CD4-positive, alpha-beta T cell (primary cell): ENCODE results near the gene SNCAIP. TPM values are rescaled to one million over a fixed set of nuclear protein-coding genes. Genes with fewer than 3 reads are reported as not detected.

ENCODE experiments used
- ATAC-seq: fragments of 200-7000 bp; cut with Tn5 transposase; one replicate; pipeline ENCODE4 v1.10.0; 2022; ENCODE audit warnings: mild to moderate bottlenecking; ENCODE audit not compliant: poor library complexity
- CTCF ChIA-PET: fragments of 350-600 bp; sonication (Branson Sonifier 250); formaldehyde crosslinking; loops from one replicate; lab custom pipeline; 2021; ENCODE audit warnings: antibody characterized with exemption, inconsistent platforms; lab: Charles Lee
- POLR2A ChIA-PET: fragments of 350-600 bp; sonication (Branson Sonifier 250); formaldehyde crosslinking; loops from one replicate; lab custom pipeline; 2021; ENCODE audit warnings: antibody characterized with exemption, inconsistent platforms; lab: Charles Lee
- DNase-seq, 14 experiments: peaks; one replicate each; pipeline ENCODE4 v3.0.0-alpha.2; 2013 to 2020; ENCODE audit warnings: mixed read lengths in 2 of 14
- H3K27ac ChIP-seq, 2 donors: one replicate each; pipeline versions ENCODE4 v1.5.1 to v1.7.0; 2013; ENCODE audit warnings: low read length in 2 of 2, low read depth in 1 of 2, mild to moderate bottlenecking in 1 of 2
- H3K27me3 ChIP-seq, 2 experiments: 1 replicate in 1 of 2; 2 replicates in 1 of 2; pipeline versions ENCODE4 v1.6.1 to v1.7.0; 2013; ENCODE audit warnings: low read length in 2 of 2, control low read depth in 1 of 2, mild to moderate bottlenecking in 1 of 2, moderate library complexity in 1 of 2; ENCODE audit not compliant: insufficient read depth in 2 of 2, control insufficient read depth in 1 of 2
- H3K36me3 ChIP-seq: one replicate; pipeline ENCODE4 v1.6.1; 2013; ENCODE audit warnings: low read length, control low read depth; ENCODE audit not compliant: insufficient read depth
- H3K4me1 ChIP-seq: one replicate; pipeline ENCODE4 v1.6.1; 2013; ENCODE audit warnings: low read length, control low read depth; ENCODE audit not compliant: insufficient read depth
- H3K4me3 ChIP-seq: one replicate; pipeline ENCODE4 v1.5.1; 2013; ENCODE audit warnings: mild to moderate bottlenecking, low read length, moderate library complexity
- H3K9me3 ChIP-seq, 2 experiments: 1 replicate in 1 of 2; 2 replicates in 1 of 2; pipeline versions ENCODE4 v1.6.1 to v1.7.0; 2013; ENCODE audit warnings: low read length in 2 of 2, mild to moderate bottlenecking in 2 of 2, control low read depth in 1 of 2, moderate library complexity in 1 of 2; ENCODE audit not compliant: control insufficient read depth in 1 of 2, insufficient read depth in 1 of 2
- H3K27ac Mint-ChIP-seq: one replicate; pipeline ENCODE4 v1.8.0; 2020; ENCODE audit warnings: mixed read lengths
- H3K27me3 Mint-ChIP-seq: one replicate; pipeline ENCODE4 v1.8.0; 2021; ENCODE audit warnings: mixed read lengths
- H3K36me3 Mint-ChIP-seq: one replicate; pipeline ENCODE4 v1.8.0; 2021; ENCODE audit warnings: low read depth, mixed read lengths
- H3K4me1 Mint-ChIP-seq: one replicate; pipeline ENCODE4 v1.8.0; 2021; ENCODE audit warnings: low read depth, mixed read lengths
- H3K4me3 Mint-ChIP-seq: one replicate; pipeline ENCODE4 v1.8.0; 2020; ENCODE audit warnings: mild to moderate bottlenecking, mixed read lengths
- H3K9me3 Mint-ChIP-seq: one replicate; pipeline ENCODE4 v1.8.0; 2020; ENCODE audit warnings: mixed read lengths
- CTCF ChIP-seq: fragments of 200-600 bp; IDR thresholded peaks from one replicate; pipeline ENCODE4 v1.8.0; 2022; ENCODE audit warnings: antibody characterized with exemption, mild to moderate bottlenecking
- intact Hi-C, 2 experiments: fragments of 100-400 bp; cut with DNase I in 1 of 2; cut with micrococcal nuclease in 1 of 2; formaldehyde crosslinking; loops; one replicate each; pipeline versions ENCODE4 v1.15.1 to v1.9.0; 2023 to 2025; cut with DNase I, micrococcal nuclease
- total RNA-seq, 174 experiments: library from RNA in 2 of 174; stranded (reverse) in 2 of 174; gene quantifications; one replicate each; pipeline ENCODE4 v1.2.3 and lab custom pipeline; 2021 to 2026

The SNCAIP gene
- total RNA-seq, 2 experiments from 2014 or later = not detected

DNA sequence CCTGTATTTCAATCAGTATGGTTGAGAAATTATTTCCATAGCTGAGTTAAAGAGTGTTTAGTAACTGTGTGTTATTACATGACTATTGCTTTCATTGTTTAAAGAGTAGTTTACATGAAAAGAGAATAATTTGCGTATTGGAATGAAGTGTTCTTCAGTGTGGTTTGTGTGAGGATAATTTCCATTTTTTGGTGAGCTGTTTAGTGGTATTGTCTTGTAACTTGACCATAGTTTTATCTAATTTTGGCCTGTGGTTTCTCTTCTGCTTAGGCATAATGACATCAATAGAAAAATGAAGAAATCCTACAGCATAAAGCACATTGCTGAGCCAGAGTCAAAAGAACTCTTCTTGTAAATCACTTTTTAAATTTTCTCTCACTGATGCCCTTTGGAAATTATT, 151.2 kb downstream of the SNCAIP start:
- Mint-ChIP-seq H3K4me3 (no peak overlapping the region), H3K36me3 (no peaks in the 10 kb centered on the region), H3K9me3 (no peaks in the 10 kb centered on the region), H3K27me3 (peaks cover 9% of the 10 kb centered on the region), H3K27ac (no peak overlapping the region), H3K4me1 (no peaks in the 10 kb centered on the region)
- Histone ChIP-seq H3K4me3 (no peak overlapping the region), H3K27me3 (no peaks in the 10 kb centered on the region), H3K36me3 (no peaks in the 10 kb centered on the region), H3K9me3 (no peaks in the 10 kb centered on the region), H3K27ac (no peak overlapping the region), H3K4me1 (no peaks in the 10 kb centered on the region)
- DNase-seq (no peak), ATAC-seq (no peak)
- intact Hi-C loops = no loop called here
- no peak for TF ChIP-seq CTCF
- ChIA-PET CTCF (no interaction called here), POLR2A (no interaction called here)

GRCh38 chr5:122464191-122464590, 152.2 kb downstream of the SNCAIP start:
- H3K4me1 Mint-ChIP-seq = no peaks in the 10 kb centered on the region
- no peak for DNase-seq
- CTCF ChIA-PET = no interaction called here

DNA sequence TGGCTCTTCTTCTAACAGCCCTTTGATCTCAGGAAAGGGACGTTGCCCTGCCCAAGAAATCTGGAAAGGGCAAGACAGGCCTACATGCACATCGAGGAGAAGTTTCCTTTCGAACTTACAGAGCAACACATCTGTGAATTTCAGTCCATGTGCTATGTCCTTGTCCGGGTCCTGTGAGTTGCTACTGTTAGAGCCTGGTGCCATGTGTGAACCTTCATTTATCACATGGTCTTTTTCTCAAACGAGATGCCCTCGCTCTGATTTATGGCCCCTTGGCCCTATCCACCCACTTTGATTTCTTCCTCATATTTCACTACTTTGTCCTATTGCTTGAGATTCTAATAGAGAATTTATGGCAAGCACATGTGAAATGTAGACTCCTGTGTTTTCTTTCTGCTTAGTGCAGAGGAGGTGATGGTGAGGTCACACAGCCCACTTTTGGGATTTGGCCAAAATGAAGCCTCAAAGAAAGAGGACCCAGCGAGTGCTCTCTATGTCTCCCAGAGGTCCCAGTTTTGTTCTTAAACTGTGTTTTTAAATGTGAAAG, 153.1 kb downstream of the SNCAIP start:
- Histone ChIP-seq H3K27ac (no peak overlapping the region), H3K36me3 (no peaks in the 10 kb centered on the region), H3K4me3 (no peak overlapping the region), H3K4me1 (no peaks in the 10 kb centered on the region), H3K9me3 (no peaks in the 10 kb centered on the region), H3K27me3 (no peaks in the 10 kb centered on the region)
- CTCF ChIA-PET = no interaction called here
- TF ChIP-seq CTCF = no peak
- H3K4me3 Mint-ChIP-seq = no peak overlapping the region
- ATAC-seq = no peak
- POLR2A ChIA-PET = no interaction called here
- no peaks in the 10 kb centered on the region for H3K9me3 Mint-ChIP-seq
- H3K4me1 Mint-ChIP-seq = no peaks in the 10 kb centered on the region
- no peak for DNase-seq
- intact Hi-C loops = no loop called here
- H3K36me3 Mint-ChIP-seq = no peaks in the 10 kb centered on the region
- H3K27ac Mint-ChIP-seq = no peak overlapping the region
- H3K27me3 Mint-ChIP-seq = peaks cover 14% of the 10 kb centered on the region

More at GRCh38 chr5:122464191-122464590, 152.2 kb downstream of the SNCAIP start:
- H3K4me3 Mint-ChIP-seq = no peak overlapping the region
- H3K27me3 ChIP-seq = no peaks in the 10 kb centered on the region
- no peak overlapping the region for H3K27ac ChIP-seq
- no peaks in the 10 kb centered on the region for H3K4me1 ChIP-seq
- H3K27ac Mint-ChIP-seq = no peak overlapping the region
- H3K36me3 Mint-ChIP-seq = no peaks in the 10 kb centered on the region
- peaks cover 9% of the 10 kb centered on the region for H3K27me3 Mint-ChIP-seq
- intact Hi-C loops = no loop called here
- H3K36me3 ChIP-seq = no peaks in the 10 kb centered on the region
- no peaks in the 10 kb centered on the region for H3K9me3 ChIP-seq
- POLR2A ChIA-PET = no interaction called here
- H3K9me3 Mint-ChIP-seq = no peaks in the 10 kb centered on the region
- ATAC-seq = no peak
- H3K4me3 ChIP-seq = no peak overlapping the region
- no peak for TF ChIP-seq CTCF
